RWPE1 (cell line): Measurements from ENCODE around the gene DAZAP2.

ENCODE experiments used
- CTCF ChIA-PET: fragments of 350-600 bp; sonication (Branson Sonifier 250); formaldehyde crosslinking; extraction: SDS; loops from one replicate; lab custom pipeline; 2021; lab: Yijun Ruan, JAX
- POLR2A ChIA-PET: fragments of 400-600 bp; formaldehyde crosslinking; extraction: SDS; loops from one replicate; lab custom pipeline; 2020; ENCODE audit warnings: antibody characterized with exemption; ENCODE audit not compliant: low non-redundant PET; lab: Yijun Ruan, JAX
- DNase-seq: peaks from one replicate; pipeline ENCODE4 v3.0.0; 2012; ENCODE audit warnings: low spot score
- H3K27ac ChIP-seq: fragments of 450-650 bp; 2 replicates; pipeline ENCODE4 v1.5.1; 2017
- TF ChIP-seq, protein P1 (sequence below): fragments of 450-650 bp; conservative IDR thresholded peaks from 2 replicates; pipeline ENCODE4 v1.5.1; 2017; ENCODE audit warnings: low read depth, mild to moderate bottlenecking

The DAZAP2 gene

DNA sequence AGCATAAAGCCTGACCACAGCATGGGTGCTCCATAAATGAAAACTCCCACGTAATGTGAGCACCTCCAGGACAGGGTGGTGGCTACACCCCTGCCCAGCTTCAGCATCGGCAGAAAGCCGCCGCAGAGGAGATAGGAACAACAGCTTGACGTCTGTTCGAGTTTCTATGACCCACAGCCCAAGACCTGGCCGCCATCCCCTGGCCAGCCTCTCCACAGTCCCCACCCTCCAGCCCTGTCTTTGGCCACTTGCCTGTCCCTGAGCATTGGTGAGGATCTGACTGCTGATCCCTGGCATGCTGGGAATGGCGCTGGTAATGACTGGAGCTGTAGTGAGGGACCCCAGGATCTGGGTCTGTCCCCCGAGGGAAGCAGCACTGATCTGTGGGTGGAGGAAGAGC is 42.1 kb upstream of the DAZAP2 start:
- ChIA-PET CTCF (no interaction called here), POLR2A (no interaction called here)
- TF ChIP-seq, protein P1, sequence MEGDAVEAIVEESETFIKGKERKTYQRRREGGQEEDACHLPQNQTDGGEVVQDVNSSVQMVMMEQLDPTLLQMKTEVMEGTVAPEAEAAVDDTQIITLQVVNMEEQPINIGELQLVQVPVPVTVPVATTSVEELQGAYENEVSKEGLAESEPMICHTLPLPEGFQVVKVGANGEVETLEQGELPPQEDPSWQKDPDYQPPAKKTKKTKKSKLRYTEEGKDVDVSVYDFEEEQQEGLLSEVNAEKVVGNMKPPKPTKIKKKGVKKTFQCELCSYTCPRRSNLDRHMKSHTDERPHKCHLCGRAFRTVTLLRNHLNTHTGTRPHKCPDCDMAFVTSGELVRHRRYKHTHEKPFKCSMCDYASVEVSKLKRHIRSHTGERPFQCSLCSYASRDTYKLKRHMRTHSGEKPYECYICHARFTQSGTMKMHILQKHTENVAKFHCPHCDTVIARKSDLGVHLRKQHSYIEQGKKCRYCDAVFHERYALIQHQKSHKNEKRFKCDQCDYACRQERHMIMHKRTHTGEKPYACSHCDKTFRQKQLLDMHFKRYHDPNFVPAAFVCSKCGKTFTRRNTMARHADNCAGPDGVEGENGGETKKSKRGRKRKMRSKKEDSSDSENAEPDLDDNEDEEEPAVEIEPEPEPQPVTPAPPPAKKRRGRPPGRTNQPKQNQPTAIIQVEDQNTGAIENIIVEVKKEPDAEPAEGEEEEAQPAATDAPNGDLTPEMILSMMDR: no peak
- DNase-seq: no peak
- no peak overlapping the region for H3K27ac ChIP-seq

DNA sequence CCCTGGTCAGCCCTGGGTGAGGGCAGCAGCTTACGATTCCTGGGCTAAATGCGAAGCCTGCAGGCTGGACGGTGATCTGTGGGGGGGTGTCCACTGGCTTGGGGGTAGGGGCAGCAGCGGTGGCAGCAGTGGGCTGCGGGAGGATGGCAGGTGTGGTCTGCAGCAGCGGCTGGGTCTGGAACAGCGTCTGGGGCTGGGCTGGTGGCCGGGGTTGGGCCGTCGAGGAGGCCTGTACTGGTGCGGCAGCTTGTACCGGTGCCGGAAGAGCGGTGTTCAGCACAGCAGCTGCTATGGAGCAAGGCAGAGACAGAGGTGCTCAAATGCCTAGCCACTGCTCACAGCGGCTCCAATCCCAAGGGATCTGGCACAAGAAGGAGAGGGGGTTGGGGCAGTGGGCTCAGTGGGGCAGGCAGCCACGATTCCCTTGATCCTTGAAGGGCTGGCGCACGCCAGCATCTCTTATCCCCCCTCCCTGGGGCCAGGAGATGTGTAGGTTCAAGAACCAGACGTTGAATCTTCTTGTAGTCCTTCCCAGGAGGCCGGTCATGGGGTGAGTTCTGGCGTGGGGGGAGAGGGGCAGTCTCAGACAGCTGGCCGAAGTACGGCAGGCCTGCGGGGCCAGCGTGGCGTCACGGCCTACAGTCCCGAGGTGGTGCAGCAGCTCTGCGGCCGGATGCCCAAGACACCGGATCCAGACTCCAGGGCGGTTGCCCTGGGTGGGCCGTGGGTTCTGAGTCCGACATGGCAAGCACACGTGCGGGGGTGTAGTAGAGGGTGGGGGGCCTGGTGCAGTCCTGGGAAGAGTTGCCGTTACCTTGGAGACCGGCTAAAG is 40.7 kb upstream of the DAZAP2 start:
- DNase-seq: no peak
- TF ChIP-seq, protein P1: no peak
- POLR2A ChIA-PET: no interaction called here
- no peak overlapping the region for H3K27ac ChIP-seq
- CTCF ChIA-PET: no interaction called here

DNA sequence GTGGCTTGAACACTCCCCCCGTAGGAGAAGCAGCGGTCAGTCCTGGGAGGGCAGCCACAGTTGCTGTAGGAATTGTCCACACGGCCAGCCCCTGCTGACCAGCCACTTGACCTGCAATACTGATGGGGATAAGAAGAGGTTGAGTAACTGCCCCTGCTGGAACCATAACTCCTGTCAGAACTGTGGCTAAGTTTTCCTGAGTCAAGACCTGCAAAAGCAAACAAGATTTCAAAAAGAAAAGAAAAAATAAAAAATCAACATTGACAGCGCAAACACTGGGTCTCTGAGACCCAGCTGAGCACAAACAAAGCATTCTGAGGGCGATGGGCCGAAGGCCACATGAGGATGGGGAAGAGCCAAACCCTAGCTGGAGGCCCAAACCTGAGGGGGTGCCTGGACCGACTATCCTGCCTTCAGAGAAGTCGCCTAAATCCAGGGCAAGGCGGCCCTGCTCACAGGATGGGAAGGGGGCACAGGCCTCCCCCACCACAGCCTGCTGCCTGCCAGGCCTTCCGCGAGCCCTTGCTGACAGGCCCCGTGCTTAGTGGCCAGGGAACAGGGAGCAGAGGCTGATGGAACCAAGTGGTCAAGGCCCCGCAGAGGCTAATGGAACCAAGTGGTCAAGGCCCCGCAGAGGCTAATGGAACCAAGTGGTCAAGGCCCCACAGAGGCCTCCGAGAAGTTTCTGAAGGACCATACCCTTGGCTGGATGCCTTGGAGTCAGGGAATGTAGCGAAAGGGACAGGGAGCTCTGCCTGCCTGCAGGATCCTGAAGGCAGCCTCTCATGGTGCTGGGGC is 39.9 kb upstream of the DAZAP2 start:
- TF ChIP-seq, protein P1: no peak
- DNase-seq: no peak
- no peak overlapping the region for H3K27ac ChIP-seq
- CTCF ChIA-PET: no interaction called here
- POLR2A ChIA-PET: no interaction called here

DNA sequence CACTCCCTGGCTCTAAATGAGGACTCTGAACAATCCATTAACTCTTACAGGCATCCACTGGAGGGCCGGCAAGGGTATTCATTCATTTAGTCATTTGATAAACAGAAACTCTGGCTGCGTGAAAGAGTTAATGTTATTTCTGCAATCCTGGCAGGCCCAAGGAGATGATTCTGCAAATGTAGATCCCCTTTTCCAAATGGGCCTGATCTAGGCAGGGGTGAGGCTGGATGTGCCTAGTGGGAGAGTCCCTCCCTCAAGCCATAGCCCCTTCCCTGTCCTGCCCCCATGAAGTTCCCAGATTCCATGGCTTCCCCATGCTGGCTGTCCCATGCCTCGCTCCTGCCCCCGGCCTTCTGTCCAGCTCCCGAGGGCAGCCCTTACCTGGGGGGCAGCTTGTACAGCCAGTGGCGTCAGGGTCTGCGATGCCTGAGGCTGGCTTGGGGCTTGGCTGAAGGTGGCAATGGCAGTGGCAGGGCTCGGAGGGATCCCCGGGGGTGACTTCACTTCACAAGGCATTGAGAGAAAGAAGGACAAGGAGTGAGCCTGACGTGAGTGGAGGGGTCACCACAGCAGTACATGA is 39.2 kb upstream of the DAZAP2 start:
- no peak overlapping the region for H3K27ac ChIP-seq
- ChIA-PET CTCF (interaction anchor here (0.6 kb wide), 1 partner anchor 239 kb away, joined by 4 read pairs; no protein-coding TSS in a partner anchor), POLR2A (no interaction called here)

DNA sequence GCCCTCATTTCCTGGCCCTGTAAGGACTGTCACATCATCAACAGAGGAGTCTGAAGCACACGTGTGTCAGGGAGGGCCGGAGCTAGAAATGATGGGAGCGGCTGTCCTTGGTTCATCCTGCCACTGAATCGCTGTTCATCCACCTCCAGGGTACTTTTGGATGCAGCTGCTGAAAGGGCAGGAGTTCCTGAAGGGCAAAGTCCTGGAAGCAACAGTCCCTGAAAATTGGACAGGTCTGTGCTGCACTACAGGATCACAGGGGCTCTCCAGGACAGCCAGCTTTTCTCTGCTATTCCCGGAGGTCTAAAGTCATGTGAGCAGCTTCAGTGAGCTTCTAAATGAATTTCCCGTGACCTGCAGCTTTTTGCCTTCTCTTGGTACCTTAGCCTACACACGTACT is 38.5 kb upstream of the DAZAP2 start:
- POLR2A ChIA-PET: no interaction called here
- TF ChIP-seq, protein P1: no peak
- CTCF ChIA-PET: interaction anchor here (0.6 kb wide), 2 partner anchors 38 to 240 kb away, joined by 3 to 4 read pairs; no protein-coding TSS in a partner anchor
- no peak overlapping the region for H3K27ac ChIP-seq
- DNase-seq: no peak

More for the DNA sequence above, 39.2 kb upstream of the DAZAP2 start:
- no peak for DNase-seq
- TF ChIP-seq, protein P1: no peak

DNA sequence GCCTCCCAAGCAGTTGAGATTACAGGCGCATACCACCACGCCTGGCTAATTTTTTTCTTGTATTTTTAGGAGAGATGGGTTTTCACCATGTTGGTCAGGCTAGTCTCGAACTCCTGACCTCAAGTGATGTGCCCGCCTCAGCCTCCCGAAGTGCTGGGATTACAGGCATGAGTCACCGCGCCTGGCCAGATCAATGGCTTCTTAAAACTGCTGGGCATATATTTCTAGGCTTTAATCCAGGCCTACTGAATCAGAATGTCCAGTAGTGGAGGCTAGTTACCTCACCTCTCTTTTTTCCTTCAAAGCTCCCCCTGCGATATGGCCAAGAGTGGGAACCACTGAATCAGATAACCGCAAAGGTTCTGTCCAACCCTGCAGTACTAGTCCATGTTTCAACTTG is 37.8 kb upstream of the DAZAP2 start:
- TF ChIP-seq, protein P1: no peak
- no peak overlapping the region for H3K27ac ChIP-seq
- ChIA-PET CTCF (no interaction called here), POLR2A (no interaction called here)
- DNase-seq: no peak
